Right lobe of liver (tissue), 6 donors: ENCODE measurements around the gene KIF4B. TPM values are rescaled to one million over a fixed set of nuclear protein-coding genes. Genes with fewer than 3 reads are reported as not detected.
A peak's percentile ranks its signal among the peaks of the same experiment; 100 is the strongest.

Source experiments
- ATAC-seq, 4 donors: fragments of 200-7000 bp; cut with Tn5 transposase; one replicate each; pipeline ENCODE4 v1.9.1; 2020; ENCODE audit warnings: mild to moderate bottlenecking in 4 of 4, moderate library complexity in 4 of 4
- DNase-seq, 3 donors: peaks; one replicate each; pipeline ENCODE4 v3.0.0-alpha.2; 2020
- H3K27ac ChIP-seq, 3 donors: fragments of 200-600 bp; one replicate each; pipeline ENCODE4 v1.8.0; 2022
- H3K27me3 ChIP-seq, 2 donors: fragments of 200-600 bp; one replicate each; pipeline ENCODE4 v1.8.0; 2022
- H3K36me3 ChIP-seq, 4 donors: fragments of 200-600 bp; sonication (generic) in 1 of 4; one replicate each; pipeline versions ENCODE4 v1.5.1 to v1.8.0; 2017 to 2022; ENCODE audit warnings: control low read depth in 1 of 4
- H3K4me1 ChIP-seq, 4 donors: fragments of 200-600 bp; sonication (generic) in 1 of 4; one replicate each; pipeline versions ENCODE4 v1.5.1 to v1.8.0; 2017 to 2022; ENCODE audit warnings: control low read depth in 1 of 4
- H3K4me3 ChIP-seq, 3 donors: fragments of 200-600 bp; one replicate each; pipeline ENCODE4 v1.8.0; 2022
- H3K9me3 ChIP-seq, 4 donors: fragments of 200-600 bp; sonication (generic) in 1 of 4; one replicate each; pipeline versions ENCODE4 v1.5.1 to v1.8.0; 2017 to 2022; ENCODE audit warnings: control low read depth in 1 of 4
- CTCF ChIP-seq, 4 donors: fragments of 200-600 bp in 3 of 4; fragments of 450-650 bp in 1 of 4; IDR thresholded peaks; one replicate each; pipeline versions ENCODE4 v1.5.1 to v1.8.0; 2016 to 2022; ENCODE audit warnings: antibody characterized with exemption in 4 of 4, mild to moderate bottlenecking in 2 of 4
- POLR2A ChIP-seq: fragments of 450-650 bp; IDR thresholded peaks from one replicate; pipeline ENCODE4 v1.6.1; 2017; ENCODE audit warnings: antibody characterized with exemption, mild to moderate bottlenecking
- WGBS: methylation state at CpG from one replicate; pipeline ENCODE4 v1.1.6; 2018; ENCODE audit warnings: low coverage, low lambda C conversion rate; ENCODE audit not compliant: insufficient coverage; ENCODE audit errors: missing lambda C conversion rate; 5-methylcytosine and 5-hydroxymethylcytosine counted together
- intact Hi-C, 2 donors: fragments of 100-400 bp; cut with DNase I; formaldehyde crosslinking; loops; one replicate each; pipeline versions ENCODE4 v1.11.2 to v1.14.1; 2022
- total RNA-seq, 6 experiments: library from RNA; depleted of rRNA in 2 of 6; stranded (reverse); fragments of >200 nt in 2 of 6; fragmentation: NEBNext Ultra II Directional in 3 of 6; extraction: Animal tissue kit (Norgen Biotek cat#: 25700) in 3 of 6; gene quantifications; one replicate each; pipeline versions ENCODE4 v1.1.0 to v1.2.4, GENCODE V29; 2016 to 2023
- donor health status: DM: no; HTN: yes; CAD: no.
- donor health status: DM: no; HTN: no; CAD: no.
- donor health status: DM: no; HTN: no; CAD: no.
- donor health status: DM: no; HTN: yes; CAD: no.
- donor health status: DM: no; HTN: yes; CAD: no.

The KIF4B gene
- total RNA-seq, 6 experiments from 2014 or later, result not detected

- DNase-seq, result no peak
- Histone ChIP-seq H3K27me3 (no peaks in the 10 kb centered on the region), H3K36me3 (no peaks in the 10 kb centered on the region), H3K4me1 (no peaks in the 10 kb centered on the region), H3K9me3 (no peaks in the 10 kb centered on the region), H3K27ac (no peak overlapping the region), H3K4me3 (no peak overlapping the region)
- WGBS, result 15% methylated on average over 1 of the region's 1 CpG
- intact Hi-C loops, result no loop called here
- TF ChIP-seq POLR2A (no peak), CTCF (IDR thresholded peaks at IDR 0.05) (peak in 2 of 4 donors; percentile 9 to 11)
- no peak for ATAC-seq
Observed at GRCh38 chr5:155049569-155050383, 36.2 kb downstream of the KIF4B start.

- no peak for ATAC-seq
- TF ChIP-seq CTCF (IDR thresholded peaks at IDR 0.05) (no peak), POLR2A (no peak)
Observed at GRCh38 chr5:155050384-155051019, 36.9 kb downstream of the KIF4B start.

GRCh38 chr5:155052532-155052931 is 39.0 kb downstream of the KIF4B start:
- ATAC-seq (no peak), DNase-seq (no peak)
- no peaks in the 10 kb centered on the region for H3K9me3 ChIP-seq
- no peaks in the 10 kb centered on the region for H3K4me1 ChIP-seq
- no peaks in the 10 kb centered on the region for H3K36me3 ChIP-seq
- intact Hi-C loops, result no loop called here
- H3K27me3 ChIP-seq, result no peaks in the 10 kb centered on the region
- WGBS, result 78% methylated on average over 4 of the region's 4 CpGs
- TF ChIP-seq POLR2A (no peak), CTCF (IDR thresholded peaks at IDR 0.05) (no peak)
- H3K4me3 ChIP-seq, result no peak overlapping the region
- no peak overlapping the region for H3K27ac ChIP-seq

More at GRCh38 chr5:155050384-155051019, 36.9 kb downstream of the KIF4B start:
- H3K9me3 ChIP-seq, result no peaks in the 10 kb centered on the region
- DNase-seq, result no peak
- intact Hi-C loops, result no loop called here
- no peaks in the 10 kb centered on the region for H3K36me3 ChIP-seq
- no peaks in the 10 kb centered on the region for H3K4me1 ChIP-seq
- H3K4me3 ChIP-seq, result no peak overlapping the region
- 44% methylated on average over 4 of the region's 5 CpGs for WGBS
- no peak overlapping the region for H3K27ac ChIP-seq
- H3K27me3 ChIP-seq, result no peaks in the 10 kb centered on the region

- Histone ChIP-seq H3K4me1 (no peaks in the 10 kb centered on the region), H3K9me3 (no peaks in the 10 kb centered on the region), H3K27me3 (no peaks in the 10 kb centered on the region), H3K4me3 (no peak overlapping the region), H3K36me3 (no peaks in the 10 kb centered on the region), H3K27ac (no peak overlapping the region)
- intact Hi-C loops, result no loop called here
- TF ChIP-seq POLR2A (no peak), CTCF (IDR thresholded peaks at IDR 0.05) (no peak)
- WGBS, result 37% methylated on average over 4 of the region's 4 CpGs
- DNase-seq (no peak), ATAC-seq (no peak)
Observed at GRCh38 chr5:155053501-155053900, 39.9 kb downstream of the KIF4B start.
